GM18505 (cell line): ENCODE measurements around the gene SPX.

ENCODE experiments used
- ATAC-seq: cut with Tn5 transposase; IDR thresholded peaks from one replicate; pipeline ENCODE4 v1.9.1; 2021; ENCODE audit not compliant: unreplicated experiment
- POLR2A ChIP-seq: IDR thresholded peaks from 4 replicates; pipeline ENCODE4 v1.6.1; 2011; ENCODE audit warnings: borderline replicate concordance; ENCODE audit not compliant: insufficient read depth, insufficient read length; ENCODE audit errors: extremely low read depth

Gene SPX

GRCh38 chr12:21577516-21577915 lies 51.4 kb downstream of the SPX start:
- no peak for ATAC-seq
- no peak for TF ChIP-seq POLR2A

- TF ChIP-seq POLR2A, result no peak
- no peak for ATAC-seq
Measured at GRCh38 chr12:21580748-21581516, 54.8 kb downstream of the SPX start.
